ENCODE results near the gene ZBTB8A. TPM values are rescaled to one million over a fixed set of nuclear protein-coding genes. Genes with fewer than 3 reads are reported as not detected.

Gene ZBTB8A
- polyA plus RNA-seq, 1 of the 3 experiments (the other 2 are of a cell fraction): 1.3 TPM

- TF ChIP-seq RAD21 (IDR thresholded peaks at IDR 0.05; ENCODE audit: low read length) (no peak), YY1 (IDR thresholded peaks at IDR 0.05; ENCODE audit: low read depth) (peak; percentile 83), NRF1 (IDR thresholded peaks at IDR 0.05; ENCODE audit: low read depth, low read length) (peak; percentile 73), GABPA (IDR thresholded peaks at IDR 0.05; ENCODE audit: low read depth) (no peak; the same call in 1 of the 2 replicates), JUND (IDR thresholded peaks at IDR 0.05) (no peak), ELF1 (IDR thresholded peaks at IDR 0.05) (peak; percentile 55), GATA2 (CRISPR knock-in tag; IDR thresholded peaks at IDR 0.05) (no peak), USF2 (IDR thresholded peaks at IDR 0.05; ENCODE audit: borderline replicate concordance, low read depth, low read length) (peak; percentile 63), TEAD4 (IDR thresholded peaks at IDR 0.05; ENCODE audit: borderline replicate concordance, insufficient read depth) (no peak), POLR2AphosphoS5 (IDR thresholded peaks at IDR 0.05; ENCODE audit: low read depth, low read length) (peak; percentile 19; the same call in 1 of the 2 replicates), REST (IDR thresholded peaks at IDR 0.05; ENCODE audit: low read depth, low read length) (0 out of 2 replicates have a peak, but pooled peaks have one; percentile 16), FOSL2 (IDR thresholded peaks at IDR 0.05; ENCODE audit: borderline replicate concordance, low read depth) (no peak)
- TF ChIP-seq, protein P1, sequence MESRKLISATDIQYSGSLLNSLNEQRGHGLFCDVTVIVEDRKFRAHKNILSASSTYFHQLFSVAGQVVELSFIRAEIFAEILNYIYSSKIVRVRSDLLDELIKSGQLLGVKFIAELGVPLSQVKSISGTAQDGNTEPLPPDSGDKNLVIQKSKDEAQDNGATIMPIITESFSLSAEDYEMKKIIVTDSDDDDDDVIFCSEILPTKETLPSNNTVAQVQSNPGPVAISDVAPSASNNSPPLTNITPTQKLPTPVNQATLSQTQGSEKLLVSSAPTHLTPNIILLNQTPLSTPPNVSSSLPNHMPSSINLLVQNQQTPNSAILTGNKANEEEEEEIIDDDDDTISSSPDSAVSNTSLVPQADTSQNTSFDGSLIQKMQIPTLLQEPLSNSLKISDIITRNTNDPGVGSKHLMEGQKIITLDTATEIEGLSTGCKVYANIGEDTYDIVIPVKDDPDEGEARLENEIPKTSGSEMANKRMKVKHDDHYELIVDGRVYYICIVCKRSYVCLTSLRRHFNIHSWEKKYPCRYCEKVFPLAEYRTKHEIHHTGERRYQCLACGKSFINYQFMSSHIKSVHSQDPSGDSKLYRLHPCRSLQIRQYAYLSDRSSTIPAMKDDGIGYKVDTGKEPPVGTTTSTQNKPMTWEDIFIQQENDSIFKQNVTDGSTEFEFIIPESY (IDR thresholded peaks at IDR 0.05; ENCODE audit: borderline replicate concordance, low read depth): peak; percentile 85
- TF ChIP-seq, protein P2, sequence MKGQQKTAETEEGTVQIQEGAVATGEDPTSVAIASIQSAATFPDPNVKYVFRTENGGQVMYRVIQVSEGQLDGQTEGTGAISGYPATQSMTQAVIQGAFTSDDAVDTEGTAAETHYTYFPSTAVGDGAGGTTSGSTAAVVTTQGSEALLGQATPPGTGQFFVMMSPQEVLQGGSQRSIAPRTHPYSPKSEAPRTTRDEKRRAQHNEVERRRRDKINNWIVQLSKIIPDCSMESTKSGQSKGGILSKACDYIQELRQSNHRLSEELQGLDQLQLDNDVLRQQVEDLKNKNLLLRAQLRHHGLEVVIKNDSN (IDR thresholded peaks at IDR 0.05; ENCODE audit: borderline replicate concordance, low read depth): peak; percentile 93
These were observed 111.7 kb downstream of the ZBTB8A start, which contains the start of gene RBBP4 (continued) for GRCh38 chr1:32650752-32651460.

Data from SK-N-SH (cell line).